GM12874 (cell line): ENCODE measurements around the gene TMEM120B.

Source experiments
- TF ChIP-seq, protein P1 (sequence below): IDR thresholded peaks from 2 replicates; pipeline ENCODE4 v1.5.1; 2011; ENCODE audit warnings: low read depth, mild to moderate bottlenecking, control low read depth, low read length, moderate library complexity; ENCODE audit not compliant: insufficient read depth

The TMEM120B gene

DNA sequence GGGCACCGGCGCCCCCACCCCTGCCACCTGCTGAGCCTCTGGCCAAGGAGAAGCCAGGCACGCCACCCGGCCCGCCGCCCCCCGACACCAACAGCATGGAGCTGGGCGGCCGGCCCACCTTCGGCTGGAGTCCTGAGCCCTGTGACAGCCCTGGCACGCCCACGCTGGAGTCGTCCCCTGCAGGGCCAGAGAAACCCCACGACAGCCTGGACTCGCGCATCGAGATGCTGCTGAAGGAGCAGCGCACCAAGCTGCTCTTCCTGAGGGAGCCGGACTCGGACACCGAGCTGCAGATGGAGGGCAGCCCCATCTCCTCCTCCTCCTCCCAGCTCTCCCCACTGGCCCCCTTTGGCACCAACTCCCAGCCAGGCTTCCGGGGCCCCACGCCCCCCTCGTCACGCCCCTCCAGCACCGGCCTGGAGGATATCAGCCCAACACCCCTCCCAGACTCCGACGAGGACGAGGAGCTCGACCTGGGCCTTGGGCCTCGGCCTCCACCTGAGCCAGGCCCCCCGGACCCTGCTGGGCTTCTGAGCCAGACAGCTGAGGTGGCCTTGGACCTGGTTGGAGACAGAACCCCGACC lies 97.8 kb downstream of the TMEM120B start:
- TF ChIP-seq, protein P1, sequence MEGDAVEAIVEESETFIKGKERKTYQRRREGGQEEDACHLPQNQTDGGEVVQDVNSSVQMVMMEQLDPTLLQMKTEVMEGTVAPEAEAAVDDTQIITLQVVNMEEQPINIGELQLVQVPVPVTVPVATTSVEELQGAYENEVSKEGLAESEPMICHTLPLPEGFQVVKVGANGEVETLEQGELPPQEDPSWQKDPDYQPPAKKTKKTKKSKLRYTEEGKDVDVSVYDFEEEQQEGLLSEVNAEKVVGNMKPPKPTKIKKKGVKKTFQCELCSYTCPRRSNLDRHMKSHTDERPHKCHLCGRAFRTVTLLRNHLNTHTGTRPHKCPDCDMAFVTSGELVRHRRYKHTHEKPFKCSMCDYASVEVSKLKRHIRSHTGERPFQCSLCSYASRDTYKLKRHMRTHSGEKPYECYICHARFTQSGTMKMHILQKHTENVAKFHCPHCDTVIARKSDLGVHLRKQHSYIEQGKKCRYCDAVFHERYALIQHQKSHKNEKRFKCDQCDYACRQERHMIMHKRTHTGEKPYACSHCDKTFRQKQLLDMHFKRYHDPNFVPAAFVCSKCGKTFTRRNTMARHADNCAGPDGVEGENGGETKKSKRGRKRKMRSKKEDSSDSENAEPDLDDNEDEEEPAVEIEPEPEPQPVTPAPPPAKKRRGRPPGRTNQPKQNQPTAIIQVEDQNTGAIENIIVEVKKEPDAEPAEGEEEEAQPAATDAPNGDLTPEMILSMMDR, result no peak

DNA sequence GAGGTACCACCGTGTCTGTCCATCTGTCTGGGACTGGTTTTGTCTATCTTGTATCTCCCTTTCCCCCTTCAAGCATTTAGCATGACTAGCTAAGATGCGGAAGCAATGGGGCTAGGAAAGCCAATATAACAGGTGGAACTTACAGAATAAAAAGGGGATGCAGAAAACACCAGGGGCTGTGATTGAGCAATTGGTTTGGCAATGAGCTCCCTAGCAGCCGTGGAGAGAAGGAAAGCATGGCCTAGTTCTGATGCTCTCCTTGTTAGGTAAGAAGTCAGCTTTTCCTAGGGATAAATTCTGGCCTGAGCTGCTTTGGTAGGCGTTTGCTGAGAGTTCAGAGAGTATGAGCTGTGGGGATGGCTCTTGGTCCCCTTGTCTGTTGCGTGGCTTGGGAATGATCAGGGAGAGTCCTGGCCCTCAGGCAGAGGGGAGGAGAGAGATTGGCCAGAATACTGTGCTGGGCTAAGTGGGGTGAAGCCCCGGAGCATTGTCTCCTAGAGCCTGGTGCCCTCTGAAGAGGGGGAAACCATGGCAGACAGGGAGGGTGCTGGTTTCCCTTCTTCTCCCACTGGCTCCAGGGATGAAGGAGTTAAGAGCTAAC lies 98.4 kb downstream of the TMEM120B start:
- TF ChIP-seq, protein P1, result no peak

DNA sequence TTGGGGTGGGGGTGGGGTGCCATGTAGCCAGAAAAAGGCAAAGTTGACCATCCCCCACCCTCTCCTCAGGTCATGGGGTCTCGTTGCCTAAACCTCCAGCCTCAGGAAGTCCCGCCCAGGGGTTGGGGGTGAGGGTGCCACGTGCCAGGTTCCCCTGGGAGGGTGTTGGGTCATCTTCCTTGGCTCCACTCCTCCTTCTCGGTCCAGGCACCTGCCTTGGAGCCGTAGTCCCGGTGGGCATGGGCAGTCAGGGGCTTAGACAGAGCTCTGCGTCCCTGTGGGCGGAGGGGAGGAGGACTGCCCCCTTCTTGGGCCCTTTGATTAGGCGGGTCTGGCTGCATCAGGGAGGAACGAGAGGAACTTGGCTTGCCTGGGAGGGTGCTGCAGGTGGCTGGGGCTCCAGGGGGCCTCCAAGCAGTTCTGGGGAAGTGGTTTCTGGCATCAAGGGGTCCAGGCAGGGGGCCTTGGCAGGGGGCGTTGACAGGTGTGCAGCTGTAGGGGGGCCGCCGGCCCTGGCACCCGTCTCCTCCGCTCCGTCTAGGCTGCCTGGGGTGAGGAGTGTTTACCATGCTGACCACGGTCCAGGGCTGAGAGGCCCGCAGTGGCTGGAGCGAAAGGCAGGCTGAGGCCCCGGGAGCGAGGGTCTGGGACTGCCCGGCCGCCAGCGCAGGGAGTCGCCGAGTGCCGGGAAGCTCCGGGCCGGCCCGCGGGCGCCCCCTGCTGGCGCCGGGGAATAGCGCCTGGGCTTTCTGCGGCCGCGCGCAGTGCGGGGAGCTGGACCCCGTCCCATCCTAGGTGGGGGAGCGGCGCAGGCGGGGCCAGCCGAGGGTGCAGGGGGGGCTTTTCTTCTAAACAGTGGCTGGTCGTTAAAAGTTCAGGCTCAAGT lies 99.1 kb downstream of the TMEM120B start:
- TF ChIP-seq, protein P1, result peak; percentile 98

DNA sequence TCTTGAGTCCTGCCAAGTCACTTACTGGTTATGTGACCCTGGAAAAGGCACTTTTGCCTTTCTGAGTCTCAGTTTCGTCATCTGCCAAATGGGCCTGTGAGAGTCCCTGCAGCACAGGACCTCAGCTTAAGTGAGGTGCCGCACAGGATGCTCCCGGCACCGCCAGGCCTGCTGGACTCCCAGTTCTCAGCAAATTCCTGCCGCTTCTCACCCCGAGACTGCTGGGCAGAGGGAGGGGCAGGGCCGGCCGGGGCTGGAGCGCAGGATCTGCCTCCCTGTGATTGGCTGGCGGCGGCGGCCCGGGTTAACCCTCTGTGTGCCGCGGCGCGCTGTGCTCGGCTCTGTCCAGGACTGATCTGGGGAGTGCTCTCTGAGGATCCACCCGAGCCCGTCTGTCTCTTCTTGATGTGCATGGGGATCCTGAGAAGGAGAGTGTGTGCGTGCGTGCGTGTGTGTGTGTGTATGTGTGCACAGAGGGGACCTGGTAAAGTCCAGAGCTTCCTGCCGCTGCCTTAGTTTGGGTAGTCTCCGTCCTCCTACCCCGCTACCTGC lies 99.8 kb downstream of the TMEM120B start:
- TF ChIP-seq, protein P1, result no peak

DNA sequence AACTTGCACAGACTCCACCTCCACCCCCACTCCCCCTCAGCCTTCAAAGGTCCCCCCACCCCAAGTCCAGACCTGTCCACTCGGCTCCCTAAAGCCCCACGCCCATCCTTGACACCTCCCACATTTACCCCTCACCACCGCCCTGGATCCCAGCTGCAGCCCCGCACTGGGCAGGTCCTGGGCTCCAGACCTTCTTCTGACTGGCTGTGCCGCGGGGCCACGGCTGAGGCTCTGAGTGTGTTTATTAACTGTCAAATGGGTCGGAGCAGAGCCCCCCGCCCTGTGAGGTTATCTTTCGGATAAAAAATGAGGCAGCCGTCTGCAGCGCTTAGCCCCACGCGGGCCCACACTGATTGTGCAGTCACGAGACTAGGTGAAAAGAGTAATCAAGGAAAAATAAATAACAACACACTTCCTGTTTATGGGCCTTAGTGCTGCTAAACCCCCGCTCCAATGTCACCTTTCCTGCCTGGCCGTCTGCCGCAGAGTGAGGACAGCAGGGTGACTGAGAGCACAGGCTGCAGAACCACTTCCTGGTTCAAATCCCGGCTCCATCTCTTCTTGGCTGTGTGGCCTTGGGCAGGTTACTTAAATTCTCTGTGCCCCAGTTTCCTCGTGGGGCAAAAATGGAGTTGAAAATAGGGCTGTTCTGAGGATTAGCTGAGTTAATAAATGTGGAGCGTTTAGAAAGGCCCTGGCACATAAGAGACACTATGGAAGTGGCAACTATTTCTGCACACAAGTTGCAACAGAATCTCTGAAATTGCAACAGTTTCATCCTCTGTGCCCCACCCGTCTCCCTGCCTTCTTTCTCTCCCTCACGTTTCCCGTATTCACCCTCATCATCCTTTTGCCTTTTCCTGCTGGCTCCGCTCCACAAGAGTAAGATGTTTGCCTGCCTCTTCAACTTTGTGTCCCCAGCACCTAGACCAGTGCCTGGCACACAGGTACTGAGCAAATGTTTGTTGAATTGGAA lies 100.7 kb downstream of the TMEM120B start:
- TF ChIP-seq, protein P1, result no peak

DNA sequence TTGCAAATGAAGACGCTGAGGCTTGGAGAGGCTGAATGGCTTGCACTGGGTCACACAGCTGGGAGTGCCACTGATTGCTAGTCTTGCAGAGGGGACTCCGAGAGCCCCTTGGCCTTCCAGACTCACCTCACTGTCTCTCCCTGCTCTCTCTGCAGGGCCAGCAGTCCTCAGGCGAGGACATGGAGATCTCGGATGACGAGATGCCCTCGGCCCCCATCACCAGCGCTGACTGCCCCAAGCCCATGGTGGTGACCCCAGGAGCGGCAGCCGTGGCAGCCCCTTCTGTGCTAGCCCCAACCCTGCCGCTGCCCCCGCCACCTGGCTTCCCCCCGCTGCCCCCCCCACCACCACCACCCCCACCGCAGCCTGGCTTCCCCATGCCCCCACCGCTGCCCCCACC lies 101.4 kb downstream of the TMEM120B start:
- TF ChIP-seq, protein P1, result no peak
